BJ (cell line): Measurements from ENCODE around the gene CFAP410. TPM values are rescaled to one million over a fixed set of nuclear protein-coding genes. Genes with fewer than 3 reads are reported as not detected.

Experiments
- CTCF ChIA-PET: fragments of 350-600 bp; formaldehyde crosslinking; extraction: SDS; loops from one replicate; lab custom pipeline; 2021; ENCODE audit warnings: antibody characterized with exemption, inconsistent platforms; lab: Yijun Ruan, JAX
- POLR2A ChIA-PET: fragments of 300-600 bp; sonication (Branson Sonifier 250); formaldehyde crosslinking; extraction: SDS; loops from one replicate; lab custom pipeline; 2021; ENCODE audit warnings: antibody characterized with exemption; lab: Charles Lee
- DNase-seq: peaks from one replicate; pipeline ENCODE4 v3.0.0-alpha.2; 2011; ENCODE audit warnings: low read depth
- H3K27me3 ChIP-seq: 2 replicates; pipeline ENCODE4 v1.6.0; 2011; ENCODE audit warnings: low read length; ENCODE audit not compliant: control insufficient read depth, insufficient read depth
- H3K36me3 ChIP-seq: 2 replicates; pipeline ENCODE4 v1.5.1; 2011; ENCODE audit warnings: low read length; ENCODE audit not compliant: control insufficient read depth, insufficient read depth
- H3K4me3 ChIP-seq: 2 replicates; pipeline ENCODE4 v1.5.1; 2011; ENCODE audit warnings: low read depth, mild to moderate bottlenecking, control low read depth, low read length
- CTCF ChIP-seq: IDR thresholded peaks from 2 replicates; pipeline ENCODE4 v1.5.1; 2011; ENCODE audit warnings: low read depth, mild to moderate bottlenecking, control low read depth, inconsistent platforms, low read length, moderate library complexity; ENCODE audit not compliant: insufficient read depth
- polyA plus RNA-seq: library from polyadenylated mRNA; depleted of rRNA; stranded (reverse); fragments of >200 nt; gene quantifications from 2 replicates; pipeline ENCODE4 v1.2.3, GENCODE V29; 2011

CFAP410 gene
- polyA plus RNA-seq, 1 experiment = 13.5 TPM

GRCh38 chr21:44320847-44321246 lies 18.3 kb downstream of the CFAP410 start:
- POLR2A ChIA-PET = no interaction called here
- H3K27me3 ChIP-seq = no peaks in the 10 kb centered on the region
- CTCF ChIA-PET = no interaction called here
- TF ChIP-seq CTCF = no peak
- no peak overlapping the region for H3K4me3 ChIP-seq
- no peak for DNase-seq
- H3K36me3 ChIP-seq = peaks cover 55% of the 10 kb centered on the region

DNA sequence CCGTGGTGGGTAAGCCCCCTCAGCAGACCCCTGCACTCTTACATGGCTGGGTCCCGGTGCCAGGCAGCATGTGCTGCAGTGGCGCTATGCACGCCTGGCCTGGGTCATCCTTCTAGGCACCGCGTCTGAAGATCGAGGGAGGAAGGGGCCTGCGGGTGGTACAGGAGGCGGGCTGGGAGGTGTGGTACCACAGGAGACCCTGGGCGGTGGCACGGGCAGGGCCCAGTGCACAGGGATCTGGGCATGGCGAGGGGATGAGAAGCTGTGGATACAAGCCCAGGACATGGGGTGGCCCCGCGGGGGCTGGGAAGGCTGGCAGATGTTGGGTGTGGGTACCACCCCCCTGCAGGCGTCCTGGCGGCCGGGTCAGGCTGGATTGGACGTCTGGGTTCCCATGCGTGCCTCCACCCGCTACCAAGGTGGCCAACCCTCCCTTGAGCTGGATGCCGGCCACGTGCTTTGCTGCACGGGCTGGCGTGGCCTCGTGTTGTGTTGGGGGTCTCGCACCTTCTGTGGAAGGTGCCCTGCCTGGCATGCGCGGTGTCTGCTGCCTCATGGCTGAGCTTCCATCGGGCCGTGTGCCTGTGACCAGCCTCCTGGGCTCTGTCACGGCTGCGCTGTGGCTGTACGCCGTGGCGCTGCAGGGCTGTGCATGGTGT lies 19.7 kb downstream of the CFAP410 start:
- H3K36me3 ChIP-seq = peaks cover 54% of the 10 kb centered on the region
- H3K4me3 ChIP-seq = no peak overlapping the region
- ChIA-PET POLR2A (no interaction called here), CTCF (interaction anchor here (1.9 kb wide), 1 partner anchor 15 kb away, joined by 5 read pairs; no protein-coding TSS in a partner anchor)
- TF ChIP-seq CTCF = no peak
- H3K27me3 ChIP-seq = no peaks in the 10 kb centered on the region
- no peak for DNase-seq

DNA sequence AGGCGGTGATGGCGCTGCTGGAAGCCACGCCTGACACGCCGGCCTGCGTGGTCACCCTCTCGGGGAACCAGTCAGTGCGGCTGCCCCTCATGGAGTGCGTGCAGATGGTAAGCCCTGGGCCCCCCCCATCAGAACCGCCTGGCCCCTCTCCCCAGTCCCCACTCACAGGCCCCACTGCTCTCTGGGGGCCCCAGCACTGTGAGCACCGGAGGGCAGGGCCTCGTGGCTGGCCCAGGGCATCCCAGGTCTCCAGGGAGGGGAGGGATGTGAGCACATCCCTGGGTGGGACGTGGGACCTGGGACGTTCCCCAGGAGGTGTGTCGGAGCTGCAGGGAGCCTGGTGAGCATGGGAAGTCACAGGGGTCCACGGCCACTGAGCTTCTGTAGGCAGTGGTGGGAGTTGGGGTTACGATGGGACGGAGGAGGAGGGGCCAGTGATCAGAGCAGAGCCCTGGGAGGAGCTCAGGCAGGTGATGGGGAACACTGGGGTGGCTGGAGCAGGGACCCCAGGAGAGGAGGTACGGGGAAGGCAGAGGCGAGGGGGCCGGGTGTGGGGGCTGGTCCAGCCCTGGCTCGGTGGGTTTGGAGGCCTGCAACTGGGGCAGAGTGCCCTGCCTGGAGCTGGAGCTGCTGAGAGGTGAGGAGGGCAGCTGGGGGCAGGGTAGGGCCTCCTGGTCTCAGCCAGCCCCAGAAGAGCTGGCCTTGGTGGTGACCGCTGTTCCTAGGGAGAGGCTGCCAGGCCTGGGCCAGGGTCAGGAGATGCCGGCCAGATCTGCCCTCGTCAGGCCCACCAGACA lies 20.5 kb downstream of the CFAP410 start:
- DNase-seq = no peak
- Histone ChIP-seq H3K4me3 (no peak overlapping the region), H3K36me3 (peaks cover 53% of the 10 kb centered on the region), H3K27me3 (no peaks in the 10 kb centered on the region)
- CTCF ChIA-PET = interaction anchor here (1.9 kb wide), 1 partner anchor 14 kb away, joined by 5 read pairs; no protein-coding TSS in a partner anchor
- TF ChIP-seq CTCF = no peak
- POLR2A ChIA-PET = no interaction called here

GRCh38 chr21:44317871-44318270 lies 21.3 kb downstream of the CFAP410 start:
- no peak for DNase-seq
- peaks cover 58% of the 10 kb centered on the region for H3K36me3 ChIP-seq
- no peak for TF ChIP-seq CTCF
- ChIA-PET CTCF (no interaction called here), POLR2A (no interaction called here)
- no peak overlapping the region for H3K4me3 ChIP-seq
- no peaks in the 10 kb centered on the region for H3K27me3 ChIP-seq

- POLR2A ChIA-PET = no interaction called here
- Histone ChIP-seq H3K27me3 (no peaks in the 10 kb centered on the region), H3K36me3 (peaks cover 60% of the 10 kb centered on the region), H3K4me3 (no peak overlapping the region)
- no peak for TF ChIP-seq CTCF
- CTCF ChIA-PET = no interaction called here
- no peak for DNase-seq
These were observed 21.9 kb downstream of the CFAP410 start for GRCh38 chr21:44317241-44317782.
